Astrocyte (in vitro differentiated cells and primary cell): ENCODE measurements around the gene CDKL2.

Experiments used
- CTCF ChIP-seq: IDR thresholded peaks from 2 replicates; pipeline ENCODE4 v1.5.1; 2011; ENCODE audit warnings: low read depth, mild to moderate bottlenecking, inconsistent platforms, low read length, moderate library complexity; ENCODE audit not compliant: insufficient read depth
- EZH2 ChIP-seq: IDR thresholded peaks from 2 replicates; pipeline ENCODE4 v1.6.1; 2012; ENCODE audit warnings: mild to moderate bottlenecking, low read length, inconsistent platforms; ENCODE audit not compliant: insufficient read depth

GRCh38 chr4:75545526-75545925 is 84.8 kb downstream of the CDKL2 start:
- TF ChIP-seq CTCF: no peak
- TF ChIP-seq EZH2: no peak
